CD4-positive, alpha-beta T cell (primary cell): Measurements from ENCODE around the gene NUP214. TPM values are rescaled to one million over a fixed set of nuclear protein-coding genes. Genes with fewer than 3 reads are reported as not detected.
"Not testable (repeated sequence)": the region's sequence is repeated elsewhere in the genome, so short reads cannot be mapped to it uniquely, and the experiment has no call there.

ENCODE experiments used
- ATAC-seq: fragments of 200-7000 bp; cut with Tn5 transposase; one replicate; pipeline ENCODE4 v1.10.0; 2022; ENCODE audit warnings: mild to moderate bottlenecking; ENCODE audit not compliant: poor library complexity
- CTCF ChIA-PET: fragments of 350-600 bp; sonication (Branson Sonifier 250); formaldehyde crosslinking; loops from one replicate; lab custom pipeline; 2021; ENCODE audit warnings: antibody characterized with exemption, inconsistent platforms; lab: Charles Lee
- POLR2A ChIA-PET: fragments of 350-600 bp; sonication (Branson Sonifier 250); formaldehyde crosslinking; loops from one replicate; lab custom pipeline; 2021; ENCODE audit warnings: antibody characterized with exemption, inconsistent platforms; lab: Charles Lee
- DNase-seq, 14 experiments: peaks; one replicate each; pipeline ENCODE4 v3.0.0-alpha.2; 2013 to 2020; ENCODE audit warnings: mixed read lengths in 2 of 14
- H3K27ac ChIP-seq, 2 donors: one replicate each; pipeline versions ENCODE4 v1.5.1 to v1.7.0; 2013; ENCODE audit warnings: low read length in 2 of 2, low read depth in 1 of 2, mild to moderate bottlenecking in 1 of 2
- H3K27me3 ChIP-seq, 2 experiments: 1 replicate in 1 of 2; 2 replicates in 1 of 2; pipeline versions ENCODE4 v1.6.1 to v1.7.0; 2013; ENCODE audit warnings: low read length in 2 of 2, control low read depth in 1 of 2, mild to moderate bottlenecking in 1 of 2, moderate library complexity in 1 of 2; ENCODE audit not compliant: insufficient read depth in 2 of 2, control insufficient read depth in 1 of 2
- H3K36me3 ChIP-seq: one replicate; pipeline ENCODE4 v1.6.1; 2013; ENCODE audit warnings: low read length, control low read depth; ENCODE audit not compliant: insufficient read depth
- H3K4me1 ChIP-seq: one replicate; pipeline ENCODE4 v1.6.1; 2013; ENCODE audit warnings: low read length, control low read depth; ENCODE audit not compliant: insufficient read depth
- H3K4me3 ChIP-seq: one replicate; pipeline ENCODE4 v1.5.1; 2013; ENCODE audit warnings: mild to moderate bottlenecking, low read length, moderate library complexity
- H3K9me3 ChIP-seq, 2 experiments: 1 replicate in 1 of 2; 2 replicates in 1 of 2; pipeline versions ENCODE4 v1.6.1 to v1.7.0; 2013; ENCODE audit warnings: low read length in 2 of 2, mild to moderate bottlenecking in 2 of 2, control low read depth in 1 of 2, moderate library complexity in 1 of 2; ENCODE audit not compliant: control insufficient read depth in 1 of 2, insufficient read depth in 1 of 2
- H3K27ac Mint-ChIP-seq: one replicate; pipeline ENCODE4 v1.8.0; 2020; ENCODE audit warnings: mixed read lengths
- H3K27me3 Mint-ChIP-seq: one replicate; pipeline ENCODE4 v1.8.0; 2021; ENCODE audit warnings: mixed read lengths
- H3K36me3 Mint-ChIP-seq: one replicate; pipeline ENCODE4 v1.8.0; 2021; ENCODE audit warnings: low read depth, mixed read lengths
- H3K4me1 Mint-ChIP-seq: one replicate; pipeline ENCODE4 v1.8.0; 2021; ENCODE audit warnings: low read depth, mixed read lengths
- H3K4me3 Mint-ChIP-seq: one replicate; pipeline ENCODE4 v1.8.0; 2020; ENCODE audit warnings: mild to moderate bottlenecking, mixed read lengths
- H3K9me3 Mint-ChIP-seq: one replicate; pipeline ENCODE4 v1.8.0; 2020; ENCODE audit warnings: mixed read lengths
- CTCF ChIP-seq: fragments of 200-600 bp; IDR thresholded peaks from one replicate; pipeline ENCODE4 v1.8.0; 2022; ENCODE audit warnings: antibody characterized with exemption, mild to moderate bottlenecking
- intact Hi-C, 2 experiments: fragments of 100-400 bp; cut with DNase I in 1 of 2; cut with micrococcal nuclease in 1 of 2; formaldehyde crosslinking; loops; one replicate each; pipeline versions ENCODE4 v1.15.1 to v1.9.0; 2023 to 2025; cut with DNase I, micrococcal nuclease
- total RNA-seq, 174 experiments: library from RNA in 2 of 174; stranded (reverse) in 2 of 174; gene quantifications; one replicate each; pipeline ENCODE4 v1.2.3 and lab custom pipeline; 2021 to 2026

Gene NUP214
- total RNA-seq, 2 experiments from 2014 or later = 105 to 107 TPM

- Mint-ChIP-seq H3K4me1 (no peaks in the 10 kb centered on the region), H3K36me3 (no peaks in the 10 kb centered on the region), H3K27ac (no peak overlapping the region), H3K4me3 (no peak overlapping the region), H3K9me3 (no peaks in the 10 kb centered on the region), H3K27me3 (peaks cover 7% of the 10 kb centered on the region)
- POLR2A ChIA-PET = no interaction called here
- Histone ChIP-seq H3K9me3 (no peaks in the 10 kb centered on the region), H3K4me3 (no peak overlapping the region), H3K36me3 (no peaks in the 10 kb centered on the region), H3K27ac (no peak overlapping the region), H3K27me3 (peaks cover 2 to 5% of the 10 kb centered on the region in 2 experiments), H3K4me1 (no peaks in the 10 kb centered on the region)
- CTCF ChIA-PET = no interaction called here
- no peak for TF ChIP-seq CTCF
- intact Hi-C loops = no loop called here
- DNase-seq (no peak), ATAC-seq (no peak)
These were observed 11.7 kb upstream of the NUP214 start for GRCh38 chr9:131113655-131114054.

DNA sequence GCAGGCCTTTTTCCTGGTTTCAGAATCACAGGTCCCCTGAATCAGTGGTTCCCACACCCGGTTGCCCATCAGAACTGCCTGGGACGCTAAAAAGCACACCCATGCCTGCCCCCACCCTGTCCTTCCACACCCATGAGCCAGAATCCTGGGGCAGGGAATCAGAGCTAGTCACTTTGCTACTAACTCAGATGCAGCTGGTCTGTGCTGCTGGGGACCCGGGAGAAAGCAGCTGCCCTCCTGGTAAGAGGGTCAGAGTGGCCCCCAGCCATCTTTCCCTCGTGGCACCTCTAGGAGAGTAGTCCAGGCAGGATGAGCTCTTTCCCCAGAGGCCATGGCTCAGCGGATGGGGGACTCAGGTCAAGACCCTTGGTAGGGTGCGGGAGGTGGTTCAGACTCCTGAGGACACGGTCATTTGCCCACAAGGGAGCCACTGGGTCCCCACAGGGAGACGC is 11.3 kb upstream of the NUP214 start:
- ChIA-PET POLR2A (no interaction called here), CTCF (no interaction called here)
- no peak for TF ChIP-seq CTCF
- ATAC-seq (no peak), DNase-seq (no peak)
- Histone ChIP-seq H3K36me3 (no peaks in the 10 kb centered on the region), H3K27me3 (peaks cover 2 to 5% of the 10 kb centered on the region in 2 experiments), H3K4me3 (no peak overlapping the region), H3K27ac (no peak overlapping the region), H3K4me1 (no peaks in the 10 kb centered on the region), H3K9me3 (no peaks in the 10 kb centered on the region)
- Mint-ChIP-seq H3K27me3 (peaks cover 7% of the 10 kb centered on the region), H3K27ac (no peak overlapping the region), H3K9me3 (no peaks in the 10 kb centered on the region), H3K4me3 (no peak overlapping the region), H3K36me3 (no peaks in the 10 kb centered on the region), H3K4me1 (no peaks in the 10 kb centered on the region)
- intact Hi-C loops = no loop called here

DNA sequence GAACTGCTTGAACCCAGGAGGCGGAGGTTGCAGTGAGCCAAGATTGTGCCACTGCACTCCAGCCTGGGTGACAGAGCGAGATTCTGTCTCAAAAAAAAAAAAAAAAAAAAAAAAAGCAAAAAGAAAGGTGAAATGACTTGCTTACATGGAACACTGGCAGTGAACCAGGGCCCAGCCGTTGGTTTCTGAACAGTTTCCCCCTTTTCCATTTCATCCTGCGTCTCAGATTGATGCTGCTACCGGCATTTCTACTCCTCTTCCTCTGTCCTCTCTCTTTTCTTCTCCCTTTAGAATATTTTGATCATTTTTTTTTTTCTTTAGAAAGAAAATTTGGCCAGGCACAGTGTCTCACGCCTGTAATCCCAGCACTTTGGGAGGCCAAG is 10.0 kb upstream of the NUP214 start:
- H3K27me3 Mint-ChIP-seq, CTCF ChIA-PET, H3K4me1 Mint-ChIP-seq, DNase-seq, H3K9me3 Mint-ChIP-seq, intact Hi-C loops, H3K36me3 ChIP-seq, H3K4me3 Mint-ChIP-seq, H3K27ac ChIP-seq, POLR2A ChIA-PET, H3K36me3 Mint-ChIP-seq, ATAC-seq, H3K4me3 ChIP-seq, H3K27me3 ChIP-seq, H3K9me3 ChIP-seq, H3K4me1 ChIP-seq, H3K27ac Mint-ChIP-seq: not testable (repeated sequence)
